ENCODE data around the gene RASAL3. TPM values are rescaled to one million over a fixed set of nuclear protein-coding genes. Genes with fewer than 3 reads are reported as not detected.
A peak's percentile ranks its signal among the peaks of the same experiment; 100 is the strongest.

RASAL3 gene
- total and polyA plus RNA-seq, 7 donors: 0.21 to 2.0 (median 0.47) TPM

GRCh38 chr19:15468675-15469512, 4.5 kb upstream of the RASAL3 start:
- WGBS, 3 donors: 57 to 62% (median 61%) methylated on average over 12 of the region's 12 CpGs
- no peaks in the 10 kb centered on the region for H3K36me3 ChIP-seq (ENCODE audit: insufficient read depth in 1 of 2, low read depth in 1 of 2)
- DNase-seq: no peak
- TF ChIP-seq CTCF (IDR thresholded peaks at IDR 0.05): no peak
- no peak for ATAC-seq
- peaks cover 0 to 38% (median 12%) of the 10 kb centered on the region in 3 donors for H3K27me3 ChIP-seq (ENCODE audit: insufficient read depth in 3 of 3, low read length in 2 of 3)
- intact Hi-C loops (cut with DNase I): no loop called here
- peak overlapping the region; percentile 50 for H3K4me3 ChIP-seq
- no peaks in the 10 kb centered on the region for H3K4me1 ChIP-seq
- H3K9me3 ChIP-seq: no peaks in the 10 kb centered on the region
- H3K27ac ChIP-seq: no peak overlapping the region

- no peak for TF ChIP-seq CTCF (IDR thresholded peaks at IDR 0.05)
- H3K27me3 ChIP-seq (ENCODE audit: insufficient read depth in 3 of 3, low read length in 2 of 3): peaks cover 0 to 38% (median 12%) of the 10 kb centered on the region in 3 donors
- no peak overlapping the region for H3K4me3 ChIP-seq
- intact Hi-C loops (cut with DNase I): no loop called here
- no peaks in the 10 kb centered on the region for H3K4me1 ChIP-seq
- H3K27ac ChIP-seq: no peak overlapping the region
- no peaks in the 10 kb centered on the region for H3K36me3 ChIP-seq (ENCODE audit: insufficient read depth in 1 of 2, low read depth in 1 of 2)
- DNase-seq: no peak
- no peak for ATAC-seq
- no peaks in the 10 kb centered on the region for H3K9me3 ChIP-seq
- WGBS, 3 donors: 76 to 81% (median 77%) methylated on average over 6 of the region's 6 CpGs
These were observed 3.4 kb upstream of the RASAL3 start for GRCh38 chr19:15467734-15468214.

GRCh38 chr19:15466851-15467733, 2.7 kb upstream of the RASAL3 start:
- H3K27me3 ChIP-seq (ENCODE audit: insufficient read depth in 3 of 3, low read length in 2 of 3): peaks cover 0 to 38% (median 12%) of the 10 kb centered on the region in 3 donors
- no peaks in the 10 kb centered on the region for H3K4me1 ChIP-seq
- no peak for ATAC-seq

GRCh38 chr19:15463861-15464371, 428 bp downstream of the RASAL3 start:
- H3K4me3 ChIP-seq: peak overlapping the region; percentile 52
- intact Hi-C loops (cut with DNase I): no loop called here
- no peak for TF ChIP-seq CTCF (IDR thresholded peaks at IDR 0.05)
- H3K27ac ChIP-seq: no peak overlapping the region
- no peak for ATAC-seq
- no peaks in the 10 kb centered on the region for H3K36me3 ChIP-seq (ENCODE audit: insufficient read depth in 1 of 2, low read depth in 1 of 2)
- DNase-seq: peak in 1 of 2 donors; percentile 54
- H3K27me3 ChIP-seq (ENCODE audit: insufficient read depth in 3 of 3, low read length in 2 of 3): peaks cover 0 to 9% (median 4%) of the 10 kb centered on the region in 3 donors
- H3K9me3 ChIP-seq: no peaks in the 10 kb centered on the region
- no peaks in the 10 kb centered on the region for H3K4me1 ChIP-seq
- 37 to 47% (median 46%) methylated on average over 19 to 25 of the region's 25 CpGs for WGBS, 3 donors

More at GRCh38 chr19:15466851-15467733, 2.7 kb upstream of the RASAL3 start:
- intact Hi-C loops (cut with DNase I): no loop called here
- DNase-seq: no peak
- Histone ChIP-seq H3K27ac (no peak overlapping the region), H3K4me3 (no peak overlapping the region), H3K36me3 (ENCODE audit: insufficient read depth in 1 of 2, low read depth in 1 of 2) (no peaks in the 10 kb centered on the region), H3K9me3 (no peaks in the 10 kb centered on the region)
- no peak for TF ChIP-seq CTCF (IDR thresholded peaks at IDR 0.05)
- 38 to 40% (median 40%) methylated on average over 8 of the region's 8 CpGs for WGBS, 3 donors
